Parathyroid adenoma (tissue), 2 donors: ENCODE data around the gene C16orf54.
"Not testable (repeated sequence)": the region's sequence is repeated elsewhere in the genome, so short reads cannot be mapped to it uniquely, and the experiment has no call there.

Source experiments
- H2AFZ ChIP-seq: fragments of 300-600 bp; sonication (generic); one replicate; pipeline ENCODE4 v1.7.0; 2017; ENCODE audit warnings: antibody characterized with exemption, mild to moderate bottlenecking
- H3K27ac ChIP-seq: fragments of 300-600 bp; sonication (generic); one replicate; pipeline ENCODE4 v1.7.0; 2017
- H3K27me3 ChIP-seq: fragments of 300-600 bp; sonication (generic); one replicate; pipeline ENCODE4 v1.7.0; 2017; ENCODE audit warnings: low read length; ENCODE audit not compliant: control insufficient read depth, insufficient read depth
- H3K36me3 ChIP-seq: fragments of 300-600 bp; sonication (generic); one replicate; pipeline ENCODE4 v1.7.0; 2017; ENCODE audit warnings: low read length; ENCODE audit not compliant: control insufficient read depth, insufficient read depth
- H3K4me1 ChIP-seq: fragments of 300-600 bp; sonication (generic); one replicate; pipeline ENCODE4 v1.7.0; 2017; ENCODE audit warnings: control low read depth
- H3K4me2 ChIP-seq: fragments of 300-600 bp; sonication (generic); one replicate; pipeline ENCODE4 v1.7.0; 2017; ENCODE audit warnings: low read length
- H3K4me3 ChIP-seq: fragments of 300-600 bp; sonication (generic); one replicate; pipeline ENCODE4 v1.7.0; 2017; ENCODE audit warnings: low read depth, low read length
- H3K79me2 ChIP-seq: fragments of 300-600 bp; sonication (generic); one replicate; pipeline ENCODE4 v1.7.0; 2017; ENCODE audit warnings: control low read depth
- H3K9ac ChIP-seq: fragments of 300-600 bp; sonication (generic); one replicate; pipeline ENCODE4 v1.7.0; 2017; ENCODE audit warnings: mild to moderate bottlenecking
- H3K9me3 ChIP-seq: fragments of 300-600 bp; sonication (generic); one replicate; pipeline ENCODE4 v1.7.0; 2017; ENCODE audit warnings: low read length; ENCODE audit not compliant: control insufficient read depth
- TF ChIP-seq, protein P1 (sequence below): fragments of 300-600 bp; sonication (generic); IDR thresholded peaks from one replicate; pipeline ENCODE4 v1.7.0; 2017; ENCODE audit warnings: antibody characterized with exemption, mild to moderate bottlenecking
- donor health status: primary hyperparathyroidism.

The C16orf54 gene

GRCh38 chr16:29736764-29737163 lies 9.0 kb downstream of the C16orf54 start:
- no peaks in the 10 kb centered on the region for H3K9me3 ChIP-seq
- peak overlapping the region; percentile 14 for H2AFZ ChIP-seq
- no peaks in the 10 kb centered on the region for H3K27me3 ChIP-seq
- peak overlapping the region; percentile 36 for H3K27ac ChIP-seq
- peaks cover 12% of the 10 kb centered on the region for H3K4me1 ChIP-seq
- no peak overlapping the region for H3K4me3 ChIP-seq
- no peaks in the 10 kb centered on the region for H3K79me2 ChIP-seq
- no peaks in the 10 kb centered on the region for H3K36me3 ChIP-seq
- H3K9ac ChIP-seq, result no peak overlapping the region
- H3K4me2 ChIP-seq, result no peak overlapping the region
- TF ChIP-seq, protein P1, sequence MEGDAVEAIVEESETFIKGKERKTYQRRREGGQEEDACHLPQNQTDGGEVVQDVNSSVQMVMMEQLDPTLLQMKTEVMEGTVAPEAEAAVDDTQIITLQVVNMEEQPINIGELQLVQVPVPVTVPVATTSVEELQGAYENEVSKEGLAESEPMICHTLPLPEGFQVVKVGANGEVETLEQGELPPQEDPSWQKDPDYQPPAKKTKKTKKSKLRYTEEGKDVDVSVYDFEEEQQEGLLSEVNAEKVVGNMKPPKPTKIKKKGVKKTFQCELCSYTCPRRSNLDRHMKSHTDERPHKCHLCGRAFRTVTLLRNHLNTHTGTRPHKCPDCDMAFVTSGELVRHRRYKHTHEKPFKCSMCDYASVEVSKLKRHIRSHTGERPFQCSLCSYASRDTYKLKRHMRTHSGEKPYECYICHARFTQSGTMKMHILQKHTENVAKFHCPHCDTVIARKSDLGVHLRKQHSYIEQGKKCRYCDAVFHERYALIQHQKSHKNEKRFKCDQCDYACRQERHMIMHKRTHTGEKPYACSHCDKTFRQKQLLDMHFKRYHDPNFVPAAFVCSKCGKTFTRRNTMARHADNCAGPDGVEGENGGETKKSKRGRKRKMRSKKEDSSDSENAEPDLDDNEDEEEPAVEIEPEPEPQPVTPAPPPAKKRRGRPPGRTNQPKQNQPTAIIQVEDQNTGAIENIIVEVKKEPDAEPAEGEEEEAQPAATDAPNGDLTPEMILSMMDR, result no peak

GRCh38 chr16:29736112-29736511 lies 9.7 kb downstream of the C16orf54 start:
- Histone ChIP-seq H2AFZ (peak overlapping the region; percentile 14), H3K4me3 (no peak overlapping the region), H3K27me3 (no peaks in the 10 kb centered on the region), H3K79me2 (no peaks in the 10 kb centered on the region), H3K4me2 (no peak overlapping the region), H3K9me3 (no peaks in the 10 kb centered on the region), H3K27ac (peak overlapping the region; percentile 36), H3K4me1 (peaks cover 12% of the 10 kb centered on the region), H3K36me3 (no peaks in the 10 kb centered on the region), H3K9ac (no peak overlapping the region)
- TF ChIP-seq, protein P1, result no peak

GRCh38 chr16:29734786-29735185 lies 11.0 kb downstream of the C16orf54 start:
- Histone ChIP-seq H3K27ac (no peak overlapping the region), H3K27me3 (no peaks in the 10 kb centered on the region), H3K36me3 (no peaks in the 10 kb centered on the region), H3K9me3 (no peaks in the 10 kb centered on the region), H3K79me2 (no peaks in the 10 kb centered on the region), H3K9ac (no peak overlapping the region), H3K4me1 (peaks cover 12% of the 10 kb centered on the region), H3K4me3 (no peak overlapping the region), H3K4me2 (no peak overlapping the region), H2AFZ (no peak overlapping the region)
- TF ChIP-seq, protein P1, result no peak

DNA sequence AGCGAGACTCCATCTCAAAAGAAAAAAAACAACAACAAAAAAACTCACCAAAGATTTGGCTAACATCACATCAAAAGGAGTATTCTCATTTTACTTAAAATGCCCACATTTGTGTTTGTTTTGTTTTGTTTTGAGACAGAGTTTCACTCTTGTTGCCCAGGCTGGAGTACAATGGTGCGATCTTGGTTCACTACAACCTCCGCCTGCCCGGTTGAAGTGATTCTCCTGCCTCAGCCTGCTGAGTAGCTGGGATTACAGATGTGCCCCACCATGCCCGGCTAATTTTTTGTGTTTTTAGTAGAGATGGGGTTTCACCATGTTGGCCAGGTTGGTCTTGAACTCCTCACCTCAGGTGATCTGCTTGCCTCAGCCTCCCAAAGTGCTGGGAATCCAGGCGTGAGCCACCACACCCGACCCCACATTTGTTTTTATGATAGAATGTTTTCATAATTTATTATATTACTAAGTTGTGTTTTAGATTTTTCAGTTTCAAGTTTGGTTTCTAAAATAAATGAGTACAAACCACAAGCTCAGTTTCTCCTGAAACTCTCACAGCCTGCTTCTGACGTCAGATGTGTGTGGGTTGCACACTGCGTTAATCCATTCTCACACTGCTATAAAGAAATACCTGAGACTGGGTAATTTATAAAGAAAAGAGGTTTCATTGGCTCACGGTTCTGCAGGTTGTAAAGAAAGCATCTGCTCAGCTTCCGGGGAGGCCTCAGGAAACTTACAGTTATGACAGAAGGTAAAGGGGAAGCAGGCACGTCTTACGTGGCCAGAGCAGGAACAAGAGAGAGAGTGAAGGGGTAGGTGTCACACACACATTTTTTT lies 13.8 kb downstream of the C16orf54 start:
- H3K9ac ChIP-seq, H3K4me2 ChIP-seq, H3K4me3 ChIP-seq, H3K27me3 ChIP-seq, H3K36me3 ChIP-seq, H3K9me3 ChIP-seq, H2AFZ ChIP-seq, H3K27ac ChIP-seq, H3K79me2 ChIP-seq: not testable (repeated sequence)
- H3K4me1 ChIP-seq, result peaks cover 11% of the 10 kb centered on the region

DNA sequence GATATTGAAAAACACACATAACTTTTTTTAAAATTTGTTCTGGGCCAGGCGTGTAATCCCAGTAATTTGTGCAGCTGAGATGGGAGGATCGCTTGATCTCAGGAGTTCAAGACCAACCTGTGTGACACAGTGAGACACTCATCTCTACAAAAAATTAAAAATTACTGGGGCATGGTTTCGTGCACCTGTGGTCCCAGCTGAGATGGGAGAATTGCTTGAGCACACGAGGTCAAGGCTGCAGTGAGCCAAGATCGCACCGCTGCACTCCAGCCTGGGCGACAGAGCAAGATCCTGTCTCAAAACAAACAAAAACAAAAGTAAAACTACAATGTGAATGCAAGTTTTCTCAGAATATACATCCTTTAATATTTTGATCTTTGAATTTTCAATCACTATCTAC lies 15.1 kb downstream of the C16orf54 start:
- H3K4me1 ChIP-seq, result no peaks in the 10 kb centered on the region
- H3K9me3 ChIP-seq, result no peaks in the 10 kb centered on the region
- no peaks in the 10 kb centered on the region for H3K79me2 ChIP-seq
- no peaks in the 10 kb centered on the region for H3K27me3 ChIP-seq
- TF ChIP-seq, protein P1, result no peak
- no peak overlapping the region for H3K4me2 ChIP-seq
- H3K36me3 ChIP-seq, result no peaks in the 10 kb centered on the region
- H3K9ac ChIP-seq, result no peak overlapping the region
- no peak overlapping the region for H3K27ac ChIP-seq
- H2AFZ ChIP-seq, result no peak overlapping the region
- no peak overlapping the region for H3K4me3 ChIP-seq
